Retinal pigment epithelial cell (primary cell): ENCODE results near the gene SFT2D3.
A peak's percentile ranks its signal among the peaks of the same experiment; 100 is the strongest.
"Not testable (repeated sequence)": the region's sequence is repeated elsewhere in the genome, so short reads cannot be mapped to it uniquely, and the experiment has no call there.

Experiments used
- DNase-seq: peaks from one replicate; pipeline ENCODE4 v3.0.0-alpha.2; 2010; ENCODE audit warnings: low read depth
- H3K4me3 ChIP-seq: 2 replicates; pipeline ENCODE4 v1.5.1; 2011; ENCODE audit warnings: mild to moderate bottlenecking, low read length, control low read depth, moderate library complexity
- CTCF ChIP-seq: conservative IDR thresholded peaks from 2 replicates; pipeline ENCODE4 v1.5.1; 2011; ENCODE audit warnings: low read depth, low read length, control low read depth, inconsistent platforms

SFT2D3 gene

GRCh38 chr2:127737892-127738291, 36.6 kb downstream of the SFT2D3 start:
- no peak overlapping the region for H3K4me3 ChIP-seq
- no peak for DNase-seq
- no peak for TF ChIP-seq CTCF

- no peak for TF ChIP-seq CTCF
- DNase-seq = no peak
- no peak overlapping the region for H3K4me3 ChIP-seq
Observed at GRCh38 chr2:127739800-127740199, 38.5 kb downstream of the SFT2D3 start.

GRCh38 chr2:127740665-127741288, 39.5 kb downstream of the SFT2D3 start:
- H3K4me3 ChIP-seq = no peak overlapping the region
- DNase-seq = no peak
- no peak for TF ChIP-seq CTCF

- DNase-seq = no peak
- no peak overlapping the region for H3K4me3 ChIP-seq
- TF ChIP-seq CTCF = no peak
Observed at GRCh38 chr2:127743477-127744026, 42.3 kb downstream of the SFT2D3 start.

- DNase-seq = peak; percentile 90
- no peak for TF ChIP-seq CTCF
- no peak overlapping the region for H3K4me3 ChIP-seq
Observed at GRCh38 chr2:127747621-127748020, 46.3 kb downstream of the SFT2D3 start.

- H3K4me3 ChIP-seq, DNase-seq: not testable (repeated sequence)
Observed at GRCh38 chr2:127749537-127749936, 48.2 kb downstream of the SFT2D3 start.

- TF ChIP-seq CTCF = no peak
- no peak for DNase-seq
- H3K4me3 ChIP-seq = no peak overlapping the region
Observed at GRCh38 chr2:127753374-127753773, 52.1 kb downstream of the SFT2D3 start.
